HG03571 (cell line): ENCODE results near the gene CHST11.

Experiments used
- ATAC-seq: cut with Tn5 transposase; IDR thresholded peaks from one replicate; pipeline ENCODE4 v1.9.1; 2021; ENCODE audit not compliant: unreplicated experiment

CHST11 gene

DNA sequence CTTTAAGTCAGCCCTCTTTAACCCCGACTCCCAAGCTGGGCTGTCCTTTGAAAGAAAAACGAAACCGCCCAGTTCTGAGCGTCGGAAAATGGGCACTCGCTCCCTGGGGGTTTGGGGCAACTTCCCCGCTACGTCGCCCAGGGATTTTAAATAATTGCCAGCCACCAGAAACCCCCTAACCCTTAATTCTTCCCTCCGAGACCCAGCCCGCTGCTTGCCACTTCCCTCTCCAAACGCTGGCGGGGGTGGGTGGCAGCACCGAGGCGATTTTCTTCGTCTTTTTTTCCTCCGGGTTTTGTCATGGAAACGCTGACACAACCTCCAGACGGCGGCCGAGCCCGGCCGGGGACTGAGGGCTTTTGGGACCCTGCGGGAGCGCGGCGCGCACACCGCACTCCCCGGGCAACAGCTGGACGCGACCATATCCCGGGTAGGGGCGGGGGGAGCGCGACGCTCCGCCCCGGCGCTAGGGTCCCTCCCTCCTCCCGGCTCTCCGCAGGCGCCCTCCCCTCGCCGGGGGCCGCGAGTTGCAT lies at the start of gene CHST11:
TSS of gene CHST11 (plus strand) at position 532 of the 533 bp plus-strand sequence.
- ATAC-seq: peak; percentile 64

GRCh38 chr12:104407438-104407837 lies 49.3 kb upstream of the CHST11 start:
- no peak for ATAC-seq

DNA sequence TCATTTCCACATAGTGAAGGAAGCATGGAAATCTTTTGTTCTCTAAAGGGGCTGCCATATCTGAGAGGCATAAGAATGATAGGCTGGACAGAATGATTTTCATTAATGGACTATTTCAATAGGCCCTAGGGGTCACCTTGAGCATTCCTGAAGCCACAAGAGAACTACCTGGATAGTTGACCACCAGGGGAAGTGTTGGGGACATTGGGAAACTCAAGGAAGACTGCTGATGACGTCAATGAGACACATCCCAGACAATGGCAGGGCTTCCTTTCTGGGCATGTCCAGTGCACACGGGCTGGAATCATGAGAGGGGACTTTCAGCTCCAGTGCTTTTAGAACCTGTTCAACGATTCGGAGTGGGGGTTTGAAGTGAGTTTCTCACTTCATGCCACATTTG lies 48.8 kb upstream of the CHST11 start:
- ATAC-seq: no peak

DNA sequence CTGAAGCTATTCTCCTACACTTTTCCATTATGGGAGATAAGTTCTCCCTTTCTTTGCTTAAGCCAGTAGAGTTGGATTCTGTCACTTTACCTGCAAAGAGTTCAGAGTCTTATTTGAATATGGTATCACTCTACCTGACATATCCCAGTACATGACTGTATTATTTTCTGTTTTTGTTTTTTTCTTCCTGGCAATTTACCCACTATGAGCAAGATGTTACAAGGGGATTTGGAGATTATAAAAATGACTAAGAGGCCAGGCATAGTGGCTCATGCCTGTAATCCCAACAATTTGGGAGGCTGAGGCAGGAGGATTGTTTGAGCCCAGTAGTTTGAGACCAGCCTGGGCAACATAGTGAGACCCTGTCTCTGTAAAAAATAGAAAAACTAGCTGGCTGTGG lies 46.4 kb upstream of the CHST11 start:
- ATAC-seq: no peak

- ATAC-seq: no peak
Measured at GRCh38 chr12:104410786-104411185, 46.0 kb upstream of the CHST11 start.

GRCh38 chr12:104411826-104412641 lies 44.7 kb upstream of the CHST11 start:
- no peak for ATAC-seq

DNA sequence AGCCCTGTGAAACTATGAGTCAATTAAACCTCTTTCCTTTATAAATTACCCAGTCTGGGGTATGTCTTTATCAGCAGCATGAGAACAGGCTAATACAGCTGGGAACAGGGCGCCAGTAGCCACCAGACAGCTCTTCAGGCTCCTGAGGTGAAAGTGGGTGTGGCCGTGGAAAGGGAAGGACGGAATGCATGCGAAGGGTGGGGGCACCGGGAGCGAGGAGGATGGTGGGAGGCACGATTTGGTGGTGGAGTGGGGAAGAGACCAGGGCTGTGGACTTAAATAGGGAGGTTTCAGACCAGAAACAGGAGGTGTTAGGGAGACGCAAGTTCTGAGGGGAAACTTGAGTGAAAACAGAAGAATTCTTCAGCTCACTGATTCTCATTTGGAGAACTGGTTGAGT lies 44.1 kb upstream of the CHST11 start:
- ATAC-seq: no peak

GRCh38 chr12:104413330-104413729 lies 43.4 kb upstream of the CHST11 start:
- no peak for ATAC-seq

DNA sequence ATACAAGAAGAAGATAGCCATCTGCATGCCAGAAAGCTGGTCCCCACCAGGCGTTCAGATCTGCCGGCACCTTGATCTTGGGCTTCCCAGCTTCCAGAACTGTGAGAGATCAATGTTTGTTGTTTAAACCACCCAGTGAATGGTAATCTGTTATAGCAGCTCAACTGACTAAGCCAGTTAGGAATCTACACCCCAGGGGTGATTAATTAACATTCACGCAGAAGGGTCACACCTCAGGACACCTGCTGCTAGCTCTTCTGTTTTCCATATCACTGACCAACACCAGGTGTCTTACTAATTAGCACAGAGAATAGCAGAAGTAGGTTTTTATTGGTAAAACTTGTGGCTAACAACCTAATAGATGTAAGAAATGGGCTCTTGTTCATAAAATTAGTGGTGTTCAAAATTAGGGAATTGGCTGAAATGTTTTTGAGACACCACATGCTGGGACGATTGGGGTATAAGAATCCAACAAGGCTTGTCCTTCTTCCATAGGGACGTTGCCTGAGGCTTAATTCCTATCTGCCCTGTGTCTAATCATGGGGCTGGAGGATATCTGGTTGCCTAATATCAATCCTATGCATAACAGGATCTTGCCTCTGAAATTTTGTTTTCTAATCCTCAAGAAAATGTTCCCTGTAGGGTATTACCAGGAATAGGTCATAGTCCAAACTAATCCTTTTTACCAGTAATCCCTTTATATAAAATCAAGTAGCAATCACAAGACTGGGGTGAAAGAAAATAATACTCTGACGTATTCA lies 42.0 kb upstream of the CHST11 start:
- no peak for ATAC-seq

- ATAC-seq: no peak
Measured at GRCh38 chr12:104415342-104415980, 41.3 kb upstream of the CHST11 start.

DNA sequence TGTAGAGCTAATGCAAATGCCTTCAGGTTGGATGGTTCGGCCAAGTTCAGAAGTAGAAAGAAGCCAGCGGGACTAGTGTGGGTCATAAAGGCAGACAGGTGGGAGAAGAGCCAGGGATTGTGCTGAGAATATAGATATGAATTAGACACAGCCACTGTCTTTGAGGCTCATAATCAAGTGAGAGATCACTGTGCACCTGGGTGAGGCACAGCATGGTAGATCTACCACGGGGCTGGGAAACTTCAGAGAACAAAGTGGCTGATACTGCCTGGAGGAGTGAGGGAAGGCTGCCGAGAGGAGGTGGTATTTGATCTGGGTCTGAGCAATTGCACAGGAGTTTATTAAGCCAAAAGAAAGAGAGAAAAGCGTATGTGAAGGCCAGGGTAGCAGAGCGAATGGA lies 40.6 kb upstream of the CHST11 start:
- ATAC-seq: no peak

DNA sequence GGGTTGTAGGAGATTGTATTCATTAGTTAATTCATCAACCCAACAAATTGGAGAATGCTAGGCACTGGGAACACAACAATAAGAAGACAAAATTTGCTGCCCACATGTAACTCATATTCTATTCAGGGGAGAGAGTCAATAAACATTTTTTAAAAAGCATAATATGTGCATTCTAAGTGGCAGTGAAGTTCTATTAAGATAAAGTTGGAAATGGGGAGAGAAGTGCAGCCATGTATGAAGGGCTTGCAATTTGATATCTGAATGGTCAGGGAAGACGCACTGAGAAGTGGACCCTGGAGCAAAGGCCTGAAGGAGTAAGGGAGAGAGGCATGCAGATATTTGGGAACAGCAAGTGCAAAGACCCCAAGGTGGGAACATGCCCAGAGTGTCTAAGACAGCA lies 40.2 kb upstream of the CHST11 start:
- ATAC-seq: no peak

GRCh38 chr12:104419717-104420116 lies 37.0 kb upstream of the CHST11 start:
- no peak for ATAC-seq

DNA sequence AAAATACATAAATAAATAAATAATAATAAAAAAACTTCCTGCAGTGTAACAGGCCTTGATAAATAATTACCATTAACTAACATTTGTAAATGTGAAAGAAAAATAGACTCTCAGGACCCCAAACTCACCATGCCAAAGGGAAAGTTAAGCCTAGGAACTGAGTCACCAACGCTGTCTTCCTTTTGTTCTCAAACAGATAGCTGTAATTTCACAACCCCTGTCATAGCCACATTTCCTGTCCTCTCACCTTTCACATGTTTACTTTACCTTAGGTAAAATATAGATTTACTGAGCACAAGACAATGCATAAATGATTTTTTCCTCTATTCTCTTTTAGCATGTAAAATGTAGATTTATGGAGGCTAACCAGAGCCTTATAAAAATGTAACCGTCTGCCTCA lies 35.9 kb upstream of the CHST11 start:
- no peak for ATAC-seq

DNA sequence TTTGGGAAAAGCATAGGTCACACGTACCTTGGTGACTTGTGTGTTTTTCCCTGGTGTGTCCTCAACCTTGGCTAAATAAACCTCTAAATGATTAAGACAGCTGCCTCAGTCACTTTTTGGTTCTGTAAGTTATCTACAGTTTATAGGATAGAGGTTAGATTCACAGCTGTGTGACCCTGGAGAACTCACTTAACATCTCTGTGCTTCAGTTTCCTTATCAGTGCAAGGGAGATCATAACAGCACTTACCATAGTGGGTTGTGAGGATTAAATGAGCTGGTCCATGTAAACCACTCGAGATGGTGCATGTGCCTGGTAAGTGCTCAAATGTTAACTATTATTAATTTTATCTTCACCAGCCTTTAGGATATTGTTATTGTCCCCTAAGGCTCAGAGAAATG lies 35.4 kb upstream of the CHST11 start:
- ATAC-seq: no peak

DNA sequence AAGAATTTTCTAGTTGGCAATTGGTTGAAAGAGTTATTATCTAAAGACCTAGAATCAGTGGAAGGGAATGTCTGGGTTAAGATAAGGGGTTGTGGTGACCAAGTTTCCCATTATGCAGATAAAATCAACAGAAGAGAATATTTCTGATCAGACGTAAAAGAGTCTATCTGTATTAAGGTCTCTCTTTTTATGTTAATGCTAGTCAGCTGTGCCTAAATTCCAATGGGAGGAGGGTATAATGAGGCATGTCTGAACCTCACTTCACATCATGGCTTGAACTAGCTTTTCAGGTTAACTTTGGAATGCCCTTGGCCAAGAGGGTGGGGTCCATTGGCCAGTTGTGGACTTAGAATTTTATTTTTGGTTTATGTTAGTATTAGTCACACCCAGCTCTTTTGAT lies 34.3 kb upstream of the CHST11 start:
- no peak for ATAC-seq

- ATAC-seq: no peak
Measured at GRCh38 chr12:104423273-104423672, 33.5 kb upstream of the CHST11 start.

- no peak for ATAC-seq
Measured at GRCh38 chr12:104423809-104424208, 32.9 kb upstream of the CHST11 start.

- ATAC-seq: no peak
Measured at GRCh38 chr12:104424955-104425354, 31.8 kb upstream of the CHST11 start.

DNA sequence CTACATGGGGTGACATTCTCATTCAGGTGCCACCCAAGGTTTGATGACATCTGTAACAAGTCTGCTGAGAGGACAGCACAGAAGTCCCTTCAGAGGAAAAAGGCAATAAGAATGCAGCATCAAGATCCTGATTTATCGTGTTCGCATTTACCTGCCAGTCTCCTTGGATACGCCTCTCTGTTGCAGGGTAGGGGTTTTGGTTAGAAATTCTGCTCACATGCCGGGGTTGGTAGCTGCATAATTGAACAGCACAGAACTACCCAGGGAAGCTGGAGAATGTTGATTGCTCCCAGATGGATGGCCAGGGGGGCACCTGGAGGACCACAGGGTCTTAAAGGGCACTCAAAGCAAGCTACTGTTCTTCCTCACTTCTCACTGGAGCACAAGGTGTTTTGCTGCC lies 31.1 kb upstream of the CHST11 start:
- no peak for ATAC-seq

GRCh38 chr12:104426926-104427546 lies 29.7 kb upstream of the CHST11 start:
- ATAC-seq: no peak
